HG02588 (cell line): ENCODE data around the gene NIN.

Source experiments
- ATAC-seq: cut with Tn5 transposase; IDR thresholded peaks from one replicate; pipeline ENCODE4 v1.9.1; 2021; ENCODE audit warnings: mild to moderate bottlenecking, moderate library complexity; ENCODE audit not compliant: unreplicated experiment

The NIN gene

DNA sequence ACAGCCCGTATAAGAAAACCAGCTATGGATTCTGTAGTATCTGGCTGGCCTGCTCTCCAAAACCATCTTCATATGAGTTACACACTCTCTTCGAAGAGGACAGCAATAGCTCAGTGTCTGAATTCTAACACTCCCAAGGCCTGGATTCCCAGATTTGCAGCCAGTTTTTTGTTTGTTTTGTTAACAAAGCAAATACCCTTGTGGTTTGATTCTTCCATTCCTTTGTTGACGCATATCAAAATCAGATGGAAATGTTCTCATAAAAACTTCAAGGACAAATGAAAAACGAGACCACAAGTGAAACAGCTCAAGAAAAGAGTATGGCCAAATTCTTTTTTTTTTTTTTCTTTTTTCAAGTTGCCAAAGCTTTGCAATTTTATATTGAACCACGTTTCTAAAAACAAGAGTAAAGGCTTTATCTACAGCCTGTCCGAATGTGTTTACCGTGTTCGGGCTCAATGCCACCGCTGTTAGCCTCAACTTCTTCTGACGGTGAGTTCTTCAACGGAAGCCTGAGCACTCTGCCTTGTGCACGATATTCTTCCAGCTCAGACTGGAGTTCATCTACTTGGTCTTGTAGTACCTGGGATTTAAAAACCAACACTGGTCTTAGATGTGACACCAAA, 67.5 kb downstream of the NIN start:
- no peak for ATAC-seq

DNA sequence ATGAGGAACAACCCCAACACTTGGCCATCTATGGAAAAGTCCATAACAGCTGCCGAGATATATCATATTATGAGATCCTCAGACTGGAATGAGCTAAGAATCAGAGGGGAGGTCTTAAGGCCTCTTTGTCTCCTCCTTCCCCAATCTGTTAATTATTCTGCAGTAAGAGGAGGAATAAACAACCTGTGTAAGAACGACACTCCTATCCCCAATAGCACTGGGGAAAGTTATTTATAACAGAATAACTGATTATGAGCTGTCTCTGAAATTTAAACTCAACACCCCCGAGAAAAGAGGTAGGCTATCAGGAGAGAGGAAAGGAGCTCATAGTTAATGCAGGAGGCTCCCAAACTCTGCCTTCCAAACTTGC, 68.0 kb downstream of the NIN start:
- ATAC-seq = no peak

DNA sequence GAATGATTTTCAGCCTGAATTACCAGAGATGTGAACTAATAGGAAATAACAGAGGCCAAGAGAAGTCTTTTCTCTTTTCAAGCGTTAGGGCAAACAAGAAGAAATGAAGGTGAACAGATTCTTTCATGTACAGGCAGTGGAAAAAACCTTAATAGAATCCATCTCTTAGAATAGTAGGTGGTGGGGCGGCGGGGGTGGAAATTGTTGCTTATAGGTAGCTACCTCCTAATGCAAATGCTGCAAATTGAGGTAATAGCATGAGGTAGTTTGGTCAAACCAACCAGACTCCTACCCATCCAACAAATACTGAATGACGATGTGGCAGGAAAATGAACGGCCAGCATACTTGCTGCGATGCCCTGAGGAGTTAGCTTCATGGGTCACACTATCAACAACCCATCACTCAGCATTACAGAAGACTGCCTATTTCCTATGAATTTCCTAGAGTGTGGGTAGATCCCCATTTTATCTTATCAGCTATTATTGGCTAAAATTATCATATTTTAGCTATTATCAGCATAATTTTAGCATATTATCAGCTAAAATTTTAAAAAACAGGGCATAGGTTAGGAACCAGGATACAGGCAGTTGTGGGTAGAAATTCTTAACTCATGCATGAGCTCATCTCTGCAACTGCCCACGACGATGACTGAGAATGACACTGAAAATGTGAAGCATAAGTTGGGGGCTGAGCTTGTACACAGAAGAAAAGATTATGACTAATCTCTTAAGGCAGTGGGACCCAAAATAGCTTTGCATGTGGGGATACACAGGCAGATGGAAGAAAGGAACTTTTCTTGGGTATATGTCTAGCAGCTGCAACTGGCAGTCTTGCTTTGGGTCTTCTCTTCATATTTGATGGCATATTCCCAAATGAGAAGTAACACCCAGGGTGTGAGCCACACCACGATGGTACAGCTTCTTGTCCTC, 68.7 kb downstream of the NIN start:
- ATAC-seq = peak; percentile 89

DNA sequence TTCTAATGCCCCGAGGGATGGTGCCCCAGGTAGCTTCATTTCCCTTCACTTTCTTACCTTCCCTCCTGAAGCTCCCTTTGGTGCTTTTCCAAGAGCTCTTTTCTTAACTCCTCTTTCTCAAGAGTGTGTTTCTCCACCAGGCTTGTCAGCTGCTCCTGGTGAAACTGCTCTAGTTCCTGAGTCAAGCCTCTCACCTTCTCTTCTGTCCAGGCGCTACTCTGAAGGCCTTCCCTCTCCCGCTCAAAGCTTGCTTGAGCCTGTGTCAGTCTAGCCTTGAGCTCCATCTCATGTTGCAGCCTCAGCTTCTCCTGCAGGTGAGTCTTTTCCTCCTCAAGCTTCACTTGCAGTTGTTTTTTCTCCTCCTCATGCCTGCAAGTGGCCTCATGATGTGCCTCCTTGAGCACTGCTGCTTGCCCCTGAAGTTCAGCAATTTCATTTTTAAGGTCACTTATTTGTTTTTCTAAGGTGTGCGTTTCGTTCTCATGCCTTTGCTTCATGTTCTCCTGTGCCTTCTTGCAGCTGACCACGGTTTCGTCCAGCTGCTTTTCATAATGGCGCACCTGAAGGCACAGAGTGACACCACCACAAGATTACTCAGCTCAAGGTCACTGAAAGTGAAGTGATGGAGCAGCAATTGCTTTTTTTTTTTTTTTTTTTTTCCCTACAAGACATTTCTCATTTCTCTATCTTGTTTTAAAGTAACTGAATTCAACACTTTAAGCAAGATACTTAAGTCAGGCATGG, 71.0 kb downstream of the NIN start:
- ATAC-seq = no peak

DNA sequence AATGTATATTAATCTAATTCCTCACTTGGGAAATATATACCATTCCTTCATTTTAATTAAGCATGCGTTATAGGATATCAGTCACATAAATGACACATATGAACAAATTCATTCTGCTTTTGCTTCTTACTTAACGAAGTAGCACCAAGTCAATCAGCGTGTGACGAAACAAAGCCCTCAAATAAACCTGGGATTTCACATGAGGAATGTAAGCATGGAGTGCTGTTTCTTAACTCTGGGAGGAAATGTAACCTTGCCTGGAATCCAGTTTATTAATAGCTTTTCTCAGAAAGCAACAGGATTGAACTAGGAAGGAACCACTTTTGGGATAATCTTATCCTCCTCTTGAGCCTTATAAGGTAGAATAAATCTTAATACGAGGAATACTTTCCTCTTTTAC, 72.0 kb downstream of the NIN start:
- ATAC-seq = no peak

DNA sequence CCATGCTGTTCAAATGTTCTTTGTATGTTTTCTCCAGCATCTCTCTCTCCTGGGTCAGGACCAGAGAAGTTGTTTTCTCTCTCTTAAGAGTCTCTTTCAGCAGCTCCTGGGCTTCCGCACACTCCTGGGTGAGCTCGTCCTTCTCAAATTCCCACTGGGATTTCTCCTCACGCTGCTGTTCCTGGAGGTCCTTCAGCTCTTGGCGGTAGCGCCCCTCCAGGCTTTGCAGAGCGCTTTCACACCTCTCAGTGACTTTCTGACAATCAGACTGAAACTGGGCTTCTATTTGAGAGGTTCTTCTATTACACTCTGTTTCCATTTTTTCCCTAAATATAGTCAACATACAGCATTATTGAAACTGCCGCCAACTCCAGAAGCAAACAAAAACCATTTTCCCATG, 72.7 kb downstream of the NIN start:
- ATAC-seq = no peak

DNA sequence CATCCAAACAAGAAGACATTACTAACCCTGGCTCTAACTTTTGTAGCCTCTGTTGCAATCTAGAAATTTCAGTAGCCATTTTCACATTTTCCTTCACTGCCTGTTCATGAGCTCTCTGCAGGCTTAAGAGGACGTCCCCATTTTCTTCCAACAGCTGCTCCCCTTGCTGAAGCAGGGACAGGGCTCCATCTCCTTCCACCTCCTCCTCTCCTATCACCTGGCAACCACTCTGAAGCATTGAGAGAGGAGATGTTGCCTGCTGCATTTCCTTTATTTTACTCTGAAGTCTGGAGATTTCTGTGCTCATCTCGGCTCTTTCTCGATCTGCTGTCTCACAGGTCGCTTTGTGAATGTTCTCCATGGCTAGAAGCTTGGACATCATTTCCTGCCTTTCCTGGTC, 73.3 kb downstream of the NIN start:
- ATAC-seq = no peak

DNA sequence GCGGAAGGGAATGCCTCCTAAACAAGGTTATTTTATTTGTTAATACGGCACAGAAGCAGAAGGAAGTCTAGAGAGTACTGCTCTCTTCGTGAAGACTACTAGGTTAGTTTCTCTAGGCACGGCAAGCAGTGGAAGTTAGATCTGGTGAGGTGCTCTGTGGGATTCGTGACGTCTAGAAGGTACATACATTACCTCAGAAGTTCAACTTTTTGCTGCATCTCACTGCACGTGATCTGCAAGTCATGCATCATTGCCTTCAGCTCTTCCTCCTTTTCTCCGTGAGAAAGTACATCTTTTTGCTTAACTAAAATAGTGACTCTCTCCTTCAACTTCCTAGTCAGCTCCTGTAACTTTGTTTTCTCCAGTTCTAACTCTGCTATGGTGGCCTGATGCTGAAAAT, 74.7 kb downstream of the NIN start:
- no peak for ATAC-seq

DNA sequence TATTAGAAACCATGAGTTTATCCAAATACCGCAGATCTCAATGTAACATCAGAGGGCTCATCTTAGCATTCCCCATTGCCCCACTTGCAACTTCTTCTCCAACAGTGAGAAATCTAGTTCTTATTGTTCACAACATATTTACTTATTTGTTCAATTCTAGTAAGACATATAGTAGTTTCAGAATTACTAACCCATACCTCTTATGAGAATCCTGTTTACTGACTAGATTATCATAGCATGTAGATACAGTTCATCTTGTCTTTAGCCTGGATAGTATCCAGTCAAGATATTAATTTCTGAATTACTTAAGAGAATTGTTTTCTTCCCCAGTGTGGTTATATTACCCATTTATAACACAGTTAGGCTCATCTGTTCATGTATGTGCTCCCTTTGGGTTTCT, 80.6 kb downstream of the NIN start:
- no peak for ATAC-seq

DNA sequence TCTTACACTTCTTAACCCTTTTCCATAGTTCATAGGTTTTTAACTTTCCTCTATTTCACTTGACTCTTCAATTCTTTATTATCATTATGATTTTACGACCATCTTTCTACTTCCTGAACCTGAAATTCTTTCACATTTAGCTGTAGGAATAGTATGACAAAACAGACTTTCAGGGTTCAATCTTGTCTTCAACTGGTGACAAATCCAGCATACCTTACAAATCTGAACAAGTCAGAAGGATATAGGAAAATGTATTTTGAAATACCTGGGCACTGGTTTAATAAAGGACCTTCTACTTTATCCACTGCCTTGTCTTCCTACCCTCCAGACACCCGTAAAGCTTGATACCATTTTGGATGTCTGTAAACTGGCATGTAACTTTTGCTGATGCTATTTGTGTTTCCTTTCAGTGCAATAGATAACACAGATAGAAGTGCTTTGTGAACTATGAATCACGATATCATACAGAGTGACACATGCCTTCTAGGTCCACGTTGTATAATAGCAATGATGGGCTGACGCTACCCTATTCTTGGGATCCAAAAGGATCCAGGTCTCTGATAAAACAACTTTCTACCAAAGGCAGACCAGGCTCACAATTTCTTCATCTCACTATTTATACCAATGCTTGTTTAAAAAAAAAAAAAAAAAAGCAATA, 85.4 kb downstream of the NIN start:
- ATAC-seq = no peak

DNA sequence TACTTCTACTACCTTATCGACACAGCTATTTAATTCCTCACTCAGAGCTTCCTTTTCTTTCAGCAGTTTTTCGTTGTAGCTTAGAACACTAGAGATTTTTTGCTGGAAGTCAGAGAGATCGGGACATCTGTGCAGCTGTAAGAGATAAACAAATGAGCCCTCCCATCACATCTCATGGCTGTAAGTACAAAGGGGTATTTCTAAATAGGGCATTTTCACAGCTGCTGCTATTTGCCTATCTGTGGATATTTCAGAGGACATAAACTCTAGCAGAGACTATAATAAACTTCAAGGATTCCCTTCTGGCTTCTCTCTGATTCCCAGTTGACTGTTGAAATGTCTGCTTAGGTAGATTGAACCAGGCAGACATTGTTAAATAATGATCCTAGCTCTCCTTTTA, 86.7 kb downstream of the NIN start:
- no peak for ATAC-seq

DNA sequence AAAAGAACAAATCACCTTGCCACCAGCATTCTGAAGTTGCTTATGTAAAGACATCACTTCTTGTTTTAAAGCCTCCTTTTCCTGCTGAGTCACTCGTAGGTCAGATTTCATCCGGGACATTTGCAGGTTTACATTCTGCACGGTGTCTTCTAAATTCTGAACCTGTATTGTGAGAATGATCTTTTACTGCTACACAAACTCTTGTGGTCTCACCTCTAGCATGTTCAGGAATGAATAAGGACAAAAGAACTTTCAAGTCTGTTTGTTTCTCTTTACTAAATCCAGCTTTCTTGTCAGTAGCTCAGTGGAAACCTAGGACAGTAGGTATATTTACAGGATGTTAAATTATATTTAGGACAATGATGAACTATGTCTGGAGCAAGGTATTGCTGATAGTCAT, 89.4 kb downstream of the NIN start:
- no peak for ATAC-seq

DNA sequence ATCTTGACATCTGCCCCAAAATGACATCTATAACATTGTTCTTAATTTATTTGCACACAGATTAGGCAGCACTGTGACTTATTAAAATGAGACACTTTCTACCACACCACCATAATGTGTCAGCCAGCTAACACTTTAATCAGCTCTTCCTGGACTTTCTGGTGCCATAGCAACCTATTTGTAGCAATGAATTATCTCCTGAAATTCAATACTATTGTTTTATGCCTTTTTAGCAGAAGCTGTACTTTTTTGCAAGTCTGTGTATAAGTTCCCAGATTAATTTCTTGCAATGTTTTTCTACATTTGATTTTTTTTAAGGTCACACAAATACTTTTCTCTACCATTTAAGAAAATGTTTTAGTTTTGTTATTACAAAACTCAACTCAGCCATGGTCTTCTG, 90.1 kb downstream of the NIN start:
- no peak for ATAC-seq

DNA sequence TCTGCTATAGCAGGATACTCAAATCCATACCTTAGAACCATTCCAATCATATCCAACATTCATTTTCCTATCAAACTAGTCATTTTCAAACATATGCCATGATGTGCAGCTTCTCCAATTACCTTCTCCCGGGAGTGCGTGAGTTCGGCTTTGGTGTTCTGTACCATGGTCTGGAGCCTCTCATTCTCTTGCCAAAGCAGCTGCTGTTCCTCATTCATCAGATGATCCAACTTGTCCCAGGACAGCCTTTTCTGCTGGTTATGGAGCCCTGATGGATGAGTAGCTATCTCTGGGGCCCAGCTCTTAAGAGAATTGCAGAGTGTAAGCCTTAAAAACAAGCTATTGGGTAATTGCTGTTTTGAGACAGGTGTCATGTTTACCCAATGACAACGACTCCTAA, 91.8 kb downstream of the NIN start:
- no peak for ATAC-seq

DNA sequence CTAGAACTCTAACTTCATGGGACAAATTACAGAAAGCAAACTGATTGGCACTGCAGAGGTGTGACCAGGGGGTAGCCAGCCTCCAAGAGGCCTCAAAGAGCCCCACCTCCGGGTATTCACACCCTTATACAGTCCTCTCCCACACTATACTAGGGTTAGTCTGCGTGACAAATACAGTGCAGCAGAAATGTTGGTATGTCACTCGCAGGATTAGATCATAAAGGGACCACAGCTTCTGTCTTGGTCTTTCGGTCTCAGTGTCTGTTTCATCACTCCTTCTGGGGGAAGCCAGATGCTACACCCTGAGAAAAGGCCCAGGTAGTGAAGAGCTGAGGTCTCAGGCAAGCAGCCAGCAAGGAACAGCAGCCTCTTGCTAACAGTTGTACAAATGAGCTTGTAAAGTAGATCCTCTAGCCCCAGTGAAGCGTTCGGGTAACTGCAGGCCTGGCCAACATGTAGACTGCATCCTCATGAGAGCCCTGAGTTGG, 94.0 kb downstream of the NIN start:
- peak; percentile 86 for ATAC-seq

DNA sequence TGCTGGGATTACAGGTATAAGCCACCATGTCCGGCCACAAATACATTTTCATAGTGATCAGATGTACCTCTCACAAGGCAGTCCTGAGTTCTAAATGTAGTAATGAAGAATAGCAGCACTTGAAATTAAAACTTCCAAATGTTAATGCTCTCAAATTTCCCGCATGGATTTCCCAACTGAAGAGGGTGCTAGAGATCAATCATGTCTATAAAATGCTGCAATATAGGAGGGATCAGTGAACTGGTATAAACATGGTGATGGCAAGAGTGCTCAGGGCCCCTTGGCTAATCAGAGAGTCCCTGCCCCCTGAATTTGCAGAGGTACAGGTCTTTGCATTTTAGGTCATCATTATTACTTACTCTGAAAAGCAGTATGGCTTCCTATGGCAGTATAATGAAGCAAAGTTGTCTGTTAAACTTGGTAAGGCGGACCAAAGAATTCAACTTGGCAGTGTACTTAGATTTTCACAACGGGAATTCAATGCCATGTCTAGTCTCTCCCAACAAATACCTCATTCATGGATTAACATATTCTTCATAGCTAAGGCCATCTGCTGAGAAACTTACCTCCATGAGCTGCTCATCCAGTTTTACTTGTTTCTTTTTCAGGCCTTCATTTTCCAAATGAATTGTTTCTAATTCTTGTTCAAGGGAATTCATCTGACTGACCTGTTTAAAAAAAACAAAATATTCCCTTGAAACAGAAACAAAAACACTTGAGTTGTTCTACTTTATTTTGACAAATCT, 95.8 kb downstream of the NIN start:
- ATAC-seq = no peak

DNA sequence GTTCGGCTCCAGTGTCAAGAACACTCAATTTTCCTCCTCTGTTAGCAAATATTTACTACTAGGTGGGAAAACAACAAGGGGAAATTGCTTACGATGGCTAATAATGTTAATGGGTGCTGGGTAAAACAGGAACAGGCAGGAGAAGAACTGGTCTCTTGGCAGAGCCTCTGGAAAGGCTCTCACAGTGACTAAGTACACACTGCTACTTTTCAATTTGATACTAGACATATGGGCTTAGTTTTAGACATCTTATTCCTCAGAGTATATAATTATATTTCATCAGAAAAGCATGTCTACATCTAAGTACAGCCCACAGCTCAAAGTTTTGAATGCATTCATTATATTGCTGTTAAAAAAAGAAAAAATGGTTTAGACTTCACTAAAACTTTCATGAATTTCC, 97.5 kb downstream of the NIN start:
- no peak for ATAC-seq

DNA sequence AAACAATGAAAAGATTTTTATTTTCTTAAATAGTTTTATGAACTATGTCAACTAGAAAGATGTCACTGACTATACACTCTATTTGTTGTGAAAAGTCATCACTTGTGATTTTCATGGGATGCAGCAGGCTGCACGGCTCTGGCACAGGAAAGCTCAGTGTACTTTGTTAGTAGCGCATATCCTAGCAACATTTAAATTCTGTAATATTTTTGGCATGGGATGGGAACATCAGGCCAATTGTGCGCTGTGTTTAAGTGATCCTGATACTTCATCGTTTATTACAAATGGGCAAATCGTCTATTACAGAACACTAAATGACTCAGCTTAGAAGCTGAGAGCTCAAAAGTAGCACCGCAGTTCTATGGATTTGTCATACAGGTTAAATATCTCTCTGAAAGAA, 102.1 kb downstream of the NIN start:
- no peak for ATAC-seq

DNA sequence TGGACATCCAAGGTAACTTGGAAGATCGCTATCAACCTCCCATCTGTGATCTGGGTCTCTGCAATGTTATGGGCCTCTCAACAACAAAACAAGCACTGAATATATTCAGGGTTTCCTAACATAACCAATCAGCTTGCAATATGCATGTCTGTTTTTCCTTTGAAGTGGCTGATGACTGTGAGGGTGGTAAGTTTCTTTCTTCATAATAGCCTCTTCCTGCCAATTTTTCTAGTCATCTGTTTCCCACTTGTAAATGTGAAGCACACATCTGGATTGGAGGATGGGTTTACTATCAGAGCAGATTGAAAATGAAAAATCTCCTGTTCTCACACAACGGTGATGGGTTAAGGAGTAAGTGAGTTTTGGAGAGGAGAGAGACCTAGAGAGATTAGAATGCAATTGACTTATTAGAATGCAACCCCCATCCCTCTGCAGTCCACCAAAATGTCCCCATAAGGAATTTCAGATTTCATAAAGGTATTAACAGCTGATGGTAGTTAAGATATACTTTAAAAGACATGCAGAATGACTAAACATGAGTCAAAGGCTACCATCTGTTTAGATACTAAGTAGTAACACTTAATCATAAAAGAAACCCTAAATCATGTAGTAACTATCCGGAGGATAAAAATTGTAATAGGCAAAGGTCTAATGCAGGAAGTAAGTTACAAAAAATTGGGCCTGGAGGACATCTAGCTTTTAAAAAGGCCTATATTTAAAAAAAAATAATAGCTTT, 104.4 kb downstream of the NIN start:
- ATAC-seq = no peak

DNA sequence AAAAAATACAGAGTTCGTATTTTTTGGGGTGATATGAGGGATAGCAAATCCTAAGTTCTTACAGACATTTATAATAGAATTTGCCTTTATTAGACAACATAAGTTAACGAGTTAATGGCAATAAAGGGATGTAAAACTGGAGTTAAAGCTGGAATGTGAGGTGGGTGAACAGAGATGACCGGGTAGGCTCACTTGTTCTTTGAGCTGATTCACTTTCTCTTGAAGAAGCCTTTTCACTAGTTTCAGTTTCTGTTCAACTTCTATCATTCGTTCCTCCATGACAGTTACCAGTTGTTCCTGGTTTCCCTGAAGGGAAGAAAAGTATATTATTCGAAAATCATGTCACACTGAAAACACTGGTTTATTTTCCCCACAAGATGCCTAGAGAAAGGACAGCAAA, 105.2 kb downstream of the NIN start:
- ATAC-seq = no peak
